ENCODE data around the gene FUS.

Gene FUS

GRCh38 chr16:31202414-31203375, 22.8 kb downstream of the FUS start, which contains the start of gene PYCARD:
Gene PYCARD (minus strand): TSS chr16:31202760. CDS start chr16:31202690, 70 bp downstream.
- no peak for DNase-seq (ENCODE audit: low spot score)

GRCh38 chr16:31204871-31205666, 25.1 kb downstream of the FUS start:
- DNase-seq (ENCODE audit: low spot score), result no peak

GRCh38 chr16:31206776-31207175, 26.8 kb downstream of the FUS start:
- DNase-seq (ENCODE audit: low spot score), result no peak

GRCh38 chr16:31213342-31213741, 33.4 kb downstream of the FUS start:
- no peak for DNase-seq (ENCODE audit: low spot score)

- DNase-seq (ENCODE audit: low spot score), result no peak
Measured at GRCh38 chr16:31213877-31214707, 34.2 kb downstream of the FUS start, which contains the start of gene TRIM72. Gene TRIM72 (plus strand): TSS chr16:31214119. CDS start chr16:31214739, 620 bp downstream.

- DNase-seq (ENCODE audit: low spot score), result no peak
Measured at GRCh38 chr16:31214708-31215286, 34.9 kb downstream of the FUS start.

- DNase-seq (ENCODE audit: low spot score), result no peak
Measured at GRCh38 chr16:31215287-31216162, 35.6 kb downstream of the FUS start.

GRCh38 chr16:31216422-31217135, 36.6 kb downstream of the FUS start, which contains the start of gene PYDC1:
Gene PYDC1 (minus strand): TSS chr16:31217135. CDS start chr16:31217028, 107 bp downstream.
- DNase-seq (ENCODE audit: low spot score), result no peak

- DNase-seq (ENCODE audit: low spot score), result no peak
Measured at GRCh38 chr16:31217136-31217530, 37.2 kb downstream of the FUS start.

- no peak for DNase-seq (ENCODE audit: low spot score)
Measured at GRCh38 chr16:31219154-31219741, 39.3 kb downstream of the FUS start.

GRCh38 chr16:31221357-31222160, 41.6 kb downstream of the FUS start:
- DNase-seq (ENCODE audit: low spot score), result no peak

GRCh38 chr16:31223044-31223443, 43.1 kb downstream of the FUS start:
- DNase-seq (ENCODE audit: low spot score), result no peak

GRCh38 chr16:31224092-31224955, 44.4 kb downstream of the FUS start:
- no peak for DNase-seq (ENCODE audit: low spot score)

GRCh38 chr16:31225193-31225592, 45.3 kb downstream of the FUS start:
- DNase-seq (ENCODE audit: low spot score), result no peak

GRCh38 chr16:31228206-31228605, 48.3 kb downstream of the FUS start:
- no peak for DNase-seq (ENCODE audit: low spot score)

GRCh38 chr16:31229501-31229900, 49.6 kb downstream of the FUS start:
- DNase-seq (ENCODE audit: low spot score), result no peak

- DNase-seq (ENCODE audit: low spot score), result no peak
Measured at GRCh38 chr16:31238041-31238440, 58.1 kb downstream of the FUS start.
